RWPE2 (cell line): ENCODE measurements around the gene KNSTRN.

Experiments used
- ATAC-seq: fragments of 200-7000 bp; cut with Tn5 transposase; 3 replicates; pipeline ENCODE4 v1.9.1; 2021; ENCODE audit warnings: low read depth
- DNase-seq: peaks from one replicate; pipeline ENCODE4 v3.0.0-alpha.2; 2020; ENCODE audit warnings: low spot score
- H3K27ac ChIP-seq: fragments of 450-650 bp; 2 replicates; pipeline ENCODE4 v1.5.1; 2017; ENCODE audit warnings: mild to moderate bottlenecking; ENCODE audit not compliant: poor library complexity, severe bottlenecking
- H3K27me3 ChIP-seq: fragments of 250-450 bp; sonication (Bioruptor Pico); 2 replicates; pipeline ENCODE4 v1.5.1; 2021; ENCODE audit warnings: mild to moderate bottlenecking, moderate library complexity; ENCODE audit not compliant: insufficient read depth, poor library complexity, severe bottlenecking
- H3K36me3 ChIP-seq: fragments of 250-450 bp; sonication (Bioruptor Pico); 2 replicates; pipeline ENCODE4 v1.5.1; 2020; ENCODE audit warnings: low read depth, mild to moderate bottlenecking, moderate library complexity
- H3K4me1 ChIP-seq: fragments of 250-450 bp; sonication (Bioruptor Pico); 2 replicates; pipeline ENCODE4 v1.5.1; 2021; ENCODE audit warnings: mild to moderate bottlenecking, moderate library complexity; ENCODE audit not compliant: insufficient read depth, poor library complexity, severe bottlenecking
- H3K4me3 ChIP-seq: fragments of 250-450 bp; sonication (Bioruptor Pico); 2 replicates; pipeline ENCODE4 v1.5.1; 2021; ENCODE audit warnings: mild to moderate bottlenecking, moderate library complexity; ENCODE audit not compliant: severe bottlenecking
- H3K9me3 ChIP-seq: fragments of 250-450 bp; sonication (Bioruptor Pico); 2 replicates; pipeline ENCODE4 v1.5.1; 2021; ENCODE audit warnings: mild to moderate bottlenecking, moderate library complexity; ENCODE audit not compliant: severe bottlenecking
- CTCF ChIP-seq: fragments of 450-650 bp; IDR thresholded peaks from one replicate; pipeline ENCODE4 v1.5.1; 2017; ENCODE audit warnings: mild to moderate bottlenecking, moderate library complexity; ENCODE audit not compliant: poor library complexity, severe bottlenecking

KNSTRN gene

GRCh38 chr15:40355976-40356585, 26.4 kb upstream of the KNSTRN start:
- Histone ChIP-seq H3K27me3 (no peaks in the 10 kb centered on the region), H3K9me3 (no peaks in the 10 kb centered on the region), H3K4me1 (peaks cover 20% of the 10 kb centered on the region), H3K27ac (no peak overlapping the region), H3K36me3 (no peaks in the 10 kb centered on the region), H3K4me3 (no peak overlapping the region)
- no peak for ATAC-seq
- DNase-seq = no peak
- no peak for TF ChIP-seq CTCF

GRCh38 chr15:40357246-40357645, 25.3 kb upstream of the KNSTRN start:
- ATAC-seq (no peak), DNase-seq (no peak)
- Histone ChIP-seq H3K27ac (no peak overlapping the region), H3K4me3 (no peak overlapping the region), H3K4me1 (peaks cover 20% of the 10 kb centered on the region), H3K9me3 (no peaks in the 10 kb centered on the region), H3K27me3 (no peaks in the 10 kb centered on the region), H3K36me3 (no peaks in the 10 kb centered on the region)
- TF ChIP-seq CTCF = no peak

GRCh38 chr15:40357723-40358470, 24.6 kb upstream of the KNSTRN start, which contains the start of gene DISP2:
DISP2 (plus strand) TSS chr15:40358219; CDS start chr15:40358322, 103 bp downstream.
- H3K36me3 ChIP-seq = no peaks in the 10 kb centered on the region
- H3K4me1 ChIP-seq = peaks cover 20% of the 10 kb centered on the region
- no peak for TF ChIP-seq CTCF
- no peaks in the 10 kb centered on the region for H3K9me3 ChIP-seq
- H3K27ac ChIP-seq = peak within 1 kb of the TSS; percentile 43
- peak; percentile 86 for DNase-seq
- peak within 1 kb of the TSS; percentile 38 for H3K4me3 ChIP-seq
- peak; percentile 77 for ATAC-seq
- H3K27me3 ChIP-seq = no peaks in the 10 kb centered on the region

GRCh38 chr15:40358471-40359353, 23.8 kb upstream of the KNSTRN start:
- ATAC-seq (peak; percentile 9; the same call in 2 of the 3 replicates), DNase-seq (peak; percentile 80)
- peaks cover 20% of the 10 kb centered on the region for H3K4me1 ChIP-seq
- H3K27me3 ChIP-seq = no peaks in the 10 kb centered on the region
- peak; percentile 34 for TF ChIP-seq CTCF
- H3K9me3 ChIP-seq = no peaks in the 10 kb centered on the region
- no peaks in the 10 kb centered on the region for H3K36me3 ChIP-seq
- peak overlapping the region; percentile 43 for H3K27ac ChIP-seq
- peak overlapping the region; percentile 38 for H3K4me3 ChIP-seq
